Panc1 (cell line): ENCODE data around the gene FCHSD2. TPM values are rescaled to one million over a fixed set of nuclear protein-coding genes. Genes with fewer than 3 reads are reported as not detected.

Experiments used
- ATAC-seq: fragments of 200-7000 bp; cut with Tn5 transposase; 2 replicates; pipeline ENCODE4 v1.9.1; 2020; ENCODE audit warnings: mild to moderate bottlenecking, moderate library complexity
- BruUV-seq: library from RNA; stranded (reverse); fragments of 400-500 nt; replicated peaks from 2 replicates; lab custom pipeline; 2021; lab: Mats Ljungman, UMichigan
- CTCF ChIA-PET: fragments of 300-600 bp; sonication (Branson Sonifier 250); formaldehyde crosslinking; loops from one replicate; lab custom pipeline; 2022; ENCODE audit warnings: antibody characterized with exemption; lab: Charles Lee
- POLR2A ChIA-PET: fragments of 300-600 bp; sonication (Branson Sonifier 250); formaldehyde crosslinking; loops from one replicate; lab custom pipeline; 2022; ENCODE audit warnings: antibody characterized with exemption; lab: Charles Lee
- DNase-seq: peaks from one replicate; pipeline ENCODE4 v3.0.0-alpha.2; 2010; ENCODE audit warnings: low read depth, low spot score
- H3K27ac ChIP-seq: 2 replicates; pipeline ENCODE4 v1.5.1; 2011; ENCODE audit warnings: mild to moderate bottlenecking, low read length, inconsistent platforms
- H3K27me3 ChIP-seq: fragments of 200-500 bp; sonication (Bioruptor generic); 2 replicates; pipeline ENCODE4 v1.6.0; 2014; ENCODE audit warnings: low read length, inconsistent platforms; ENCODE audit not compliant: control insufficient read depth, insufficient read depth
- H3K36me3 ChIP-seq: fragments of 200-500 bp; sonication (Bioruptor generic); 2 replicates; pipeline ENCODE4 v1.5.1; 2014; ENCODE audit warnings: inconsistent platforms, mild to moderate bottlenecking, low read length, moderate library complexity; ENCODE audit not compliant: control insufficient read depth, insufficient read depth
- H3K4me1 ChIP-seq: 2 replicates; pipeline ENCODE4 v1.5.1; 2011; ENCODE audit warnings: inconsistent platforms, mild to moderate bottlenecking, low read length, moderate library complexity; ENCODE audit not compliant: control insufficient read depth, insufficient read depth
- H3K4me3 ChIP-seq, 2 experiments: 2 replicates each; pipeline ENCODE4 v1.5.1; 2011 to 2012; ENCODE audit warnings: low read depth in 2 of 2, low read length in 2 of 2, mild to moderate bottlenecking in 2 of 2, inconsistent platforms in 1 of 2, moderate library complexity in 1 of 2
- H3K9me3 ChIP-seq: fragments of 200-500 bp; sonication (Bioruptor generic); 2 replicates; pipeline ENCODE4 v1.5.1; 2014; ENCODE audit warnings: low read depth, mild to moderate bottlenecking, inconsistent platforms, low read length, moderate library complexity; ENCODE audit not compliant: control insufficient read depth, insufficient read depth
- CTCF ChIP-seq: fragments of 450-650 bp; IDR thresholded peaks from 2 replicates; pipeline ENCODE4 v1.5.1; 2017; ENCODE audit warnings: mild to moderate bottlenecking
- POLR2AphosphoS5 ChIP-seq: IDR thresholded peaks from 2 replicates; pipeline ENCODE4 v1.6.1; 2012; ENCODE audit warnings: mild to moderate bottlenecking, low read depth, low read length, moderate library complexity
- REST ChIP-seq, 2 experiments: IDR thresholded peaks; 2 replicates each; pipeline ENCODE4 v1.6.1; 2011 to 2012; ENCODE audit warnings: low read depth in 2 of 2, control low read depth in 1 of 2, low read length in 1 of 2, mild to moderate bottlenecking in 1 of 2, moderate library complexity in 1 of 2; ENCODE audit not compliant: insufficient read depth in 1 of 2
- SIN3A ChIP-seq: IDR thresholded peaks from 2 replicates; pipeline ENCODE4 v1.6.1; 2012; ENCODE audit warnings: low read depth, mild to moderate bottlenecking, low read length, moderate library complexity, borderline replicate concordance; ENCODE audit not compliant: insufficient read depth
- TCF7L2 ChIP-seq: IDR thresholded peaks from 2 replicates; pipeline ENCODE4 v1.6.1; 2011; ENCODE audit warnings: mild to moderate bottlenecking, low read depth, low read length, inconsistent platforms
- in situ Hi-C: cut with HindIII; loops from 2 replicates; pipeline ENCODE4 v1.10.0; 2016; ENCODE audit warnings: low sequenced_read_pairs, low pct_unique_long_range_greater_than_20kb
- intact Hi-C: fragments of 100-400 bp; cut with micrococcal nuclease; formaldehyde crosslinking; loops from one replicate; pipeline ENCODE4 v1.10.0; 2022; ENCODE audit not compliant: unreplicated experiment
- total RNA-seq: library from RNA; stranded (reverse); gene quantifications from one replicate; pipeline ENCODE4 v1.2.1, GENCODE V29; 2021; ENCODE audit not compliant: unreplicated experiment

The FCHSD2 gene
- total RNA-seq, 1 experiment from 2014 or later = 31.8 TPM

GRCh38 chr11:72937439-72937838 is 204.7 kb downstream of the FCHSD2 start:
- Histone ChIP-seq H3K4me1 (no peaks in the 10 kb centered on the region), H3K36me3 (no peaks in the 10 kb centered on the region), H3K27ac (no peak overlapping the region), H3K9me3 (no peaks in the 10 kb centered on the region), H3K27me3 (no peaks in the 10 kb centered on the region), H3K4me3 (no peak overlapping the region)
- intact Hi-C loops = no loop called here
- in situ Hi-C loops = no loop called here
- POLR2A ChIA-PET = no interaction called here
- CTCF ChIA-PET = no interaction called here
- ATAC-seq = no peak
- BruUV-seq = no TSS peak
- TF ChIP-seq CTCF = no peak
- no peak for DNase-seq

GRCh38 chr11:72935700-72936099 is 206.4 kb downstream of the FCHSD2 start:
- in situ Hi-C loops = no loop called here
- BruUV-seq = no TSS peak

More at GRCh38 chr11:72935700-72936099, 206.4 kb downstream of the FCHSD2 start:
- TF ChIP-seq REST (IDR thresholded peaks at IDR 0.05; ENCODE audit: insufficient read depth in 1 of 2, low read depth in 2 of 2, low read length in 1 of 2) (no peak), POLR2AphosphoS5 (no peak), TCF7L2 (no peak), SIN3A (no peak), CTCF (no peak)
- CTCF ChIA-PET = no interaction called here
- ATAC-seq (no peak), DNase-seq (no peak)
- intact Hi-C loops = no loop called here
- Histone ChIP-seq H3K4me3 (no peak overlapping the region), H3K4me1 (no peaks in the 10 kb centered on the region), H3K36me3 (no peaks in the 10 kb centered on the region), H3K9me3 (no peaks in the 10 kb centered on the region), H3K27me3 (no peaks in the 10 kb centered on the region), H3K27ac (no peak overlapping the region)
- POLR2A ChIA-PET = no interaction called here
